22Rv1 (cell line): ENCODE data around the gene BMAL1.

Experiments used
- H3K27ac ChIP-seq: fragments of 450-650 bp; 2 replicates; pipeline ENCODE4 v1.5.1; 2017
- CTCF ChIP-seq: fragments of 450-650 bp; IDR thresholded peaks from 2 replicates; pipeline ENCODE4 v1.5.1; 2017; ENCODE audit warnings: mild to moderate bottlenecking
- ZFX ChIP-seq: fragments of 450-650 bp; IDR thresholded peaks from 2 replicates; pipeline ENCODE4 v1.6.1; 2017; ENCODE audit warnings: antibody characterized with exemption, borderline replicate concordance

The BMAL1 gene

GRCh38 chr11:13318498-13319295 is 41.1 kb downstream of the BMAL1 start:
- H3K27ac ChIP-seq, result no peak overlapping the region
- TF ChIP-seq ZFX, result no peak

GRCh38 chr11:13320688-13321087 is 43.1 kb downstream of the BMAL1 start:
- no peak overlapping the region for H3K27ac ChIP-seq
- TF ChIP-seq ZFX, result no peak
- no peak for TF ChIP-seq CTCF

- TF ChIP-seq CTCF, result no peak
- no peak for TF ChIP-seq ZFX
- no peak overlapping the region for H3K27ac ChIP-seq
Measured at GRCh38 chr11:13321431-13321830, 43.8 kb downstream of the BMAL1 start.

- no peak overlapping the region for H3K27ac ChIP-seq
- TF ChIP-seq CTCF (no peak), ZFX (no peak)
Measured at GRCh38 chr11:13324141-13324540, 46.6 kb downstream of the BMAL1 start.

- TF ChIP-seq ZFX (no peak), CTCF (no peak)
- H3K27ac ChIP-seq, result no peak overlapping the region
Measured at GRCh38 chr11:13324709-13325108, 47.1 kb downstream of the BMAL1 start.

- no peak overlapping the region for H3K27ac ChIP-seq
- TF ChIP-seq CTCF (no peak), ZFX (no peak)
Measured at GRCh38 chr11:13327421-13327820, 49.8 kb downstream of the BMAL1 start.

GRCh38 chr11:13328286-13328685 is 50.7 kb downstream of the BMAL1 start:
- H3K27ac ChIP-seq, result no peak overlapping the region
- TF ChIP-seq CTCF, result no peak
- no peak for TF ChIP-seq ZFX
